ENCODE results near the gene CBX2. TPM values are rescaled to one million over a fixed set of nuclear protein-coding genes. Genes with fewer than 3 reads are reported as not detected.

CBX2 gene
- total RNA-seq, 1 donor from 2014 or later, result 2.6 TPM

DNA sequence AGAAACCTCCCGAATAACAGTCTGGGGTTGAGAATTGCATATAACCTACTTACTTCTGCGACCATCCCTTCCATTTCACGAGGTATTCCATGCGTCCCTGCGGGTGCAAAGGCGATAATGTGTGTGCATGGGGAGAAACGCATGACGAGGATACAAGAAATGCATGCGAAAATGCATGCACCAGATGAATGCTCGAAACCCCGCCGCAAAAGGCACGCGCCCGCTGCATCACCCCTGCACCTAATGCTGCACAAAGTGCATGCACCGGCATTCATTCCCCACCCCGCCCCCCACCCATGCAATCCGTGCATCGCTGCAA, 18.5 kb downstream of the CBX2 start:
- H3K9me3 ChIP-seq (replicated peaks), result no peaks in the 10 kb centered on the region
- H3K36me3 ChIP-seq, result peaks cover 10% of the 10 kb centered on the region
- DNase-seq, result no peak
- H3K27ac ChIP-seq (replicated peaks), result peak overlapping the region; percentile 92
- peak overlapping the region; percentile 78 for H3K4me3 ChIP-seq
- peaks cover 70% of the 10 kb centered on the region for H3K27me3 ChIP-seq (ENCODE audit: low read depth)
- intact Hi-C loops (cut with micrococcal nuclease), result no loop called here
- peaks cover 72% of the 10 kb centered on the region for H3K4me1 ChIP-seq
- TF ChIP-seq, protein P1, sequence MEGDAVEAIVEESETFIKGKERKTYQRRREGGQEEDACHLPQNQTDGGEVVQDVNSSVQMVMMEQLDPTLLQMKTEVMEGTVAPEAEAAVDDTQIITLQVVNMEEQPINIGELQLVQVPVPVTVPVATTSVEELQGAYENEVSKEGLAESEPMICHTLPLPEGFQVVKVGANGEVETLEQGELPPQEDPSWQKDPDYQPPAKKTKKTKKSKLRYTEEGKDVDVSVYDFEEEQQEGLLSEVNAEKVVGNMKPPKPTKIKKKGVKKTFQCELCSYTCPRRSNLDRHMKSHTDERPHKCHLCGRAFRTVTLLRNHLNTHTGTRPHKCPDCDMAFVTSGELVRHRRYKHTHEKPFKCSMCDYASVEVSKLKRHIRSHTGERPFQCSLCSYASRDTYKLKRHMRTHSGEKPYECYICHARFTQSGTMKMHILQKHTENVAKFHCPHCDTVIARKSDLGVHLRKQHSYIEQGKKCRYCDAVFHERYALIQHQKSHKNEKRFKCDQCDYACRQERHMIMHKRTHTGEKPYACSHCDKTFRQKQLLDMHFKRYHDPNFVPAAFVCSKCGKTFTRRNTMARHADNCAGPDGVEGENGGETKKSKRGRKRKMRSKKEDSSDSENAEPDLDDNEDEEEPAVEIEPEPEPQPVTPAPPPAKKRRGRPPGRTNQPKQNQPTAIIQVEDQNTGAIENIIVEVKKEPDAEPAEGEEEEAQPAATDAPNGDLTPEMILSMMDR (IDR thresholded peaks at IDR 0.05; ENCODE audit: borderline replicate concordance), result no peak

DNA sequence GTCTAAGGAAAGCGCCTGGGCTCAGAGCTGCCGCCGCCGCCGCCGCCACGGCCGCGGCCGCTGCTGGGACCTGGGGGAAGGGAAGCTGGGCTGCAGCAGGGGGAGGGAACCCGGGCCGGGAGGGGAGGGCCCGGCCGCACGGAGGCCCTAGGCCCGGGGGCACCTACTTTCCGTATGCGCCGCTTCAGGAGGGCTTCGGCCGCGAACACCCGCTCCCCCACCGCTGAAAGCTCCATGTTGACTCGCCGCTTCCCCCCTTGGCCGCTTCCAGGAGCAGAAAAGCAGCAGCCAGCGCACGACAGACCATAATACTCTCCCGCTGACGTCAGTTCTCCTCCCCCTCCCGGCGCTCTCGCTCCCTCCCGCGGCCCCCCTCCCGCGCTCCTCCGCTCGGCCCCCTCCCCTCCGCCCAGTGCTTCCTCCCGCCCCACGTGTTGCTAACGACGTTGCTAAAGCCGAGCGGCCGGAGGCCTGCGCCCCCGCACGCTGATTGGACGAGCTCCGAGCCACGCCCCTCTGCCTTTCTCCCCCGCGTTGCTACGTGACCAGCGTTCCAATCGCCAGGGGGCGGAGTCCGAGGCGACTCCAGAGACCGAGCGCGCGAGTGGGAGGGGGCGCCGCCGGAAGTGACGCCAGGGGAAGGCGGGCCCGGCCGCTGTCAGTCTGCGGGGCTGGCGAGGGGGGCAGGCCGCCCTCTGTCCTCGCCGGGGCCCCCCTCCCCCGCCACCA, 19.0 kb downstream of the CBX2 start, which contains the start of gene CBX8:
TSS of gene CBX8 (minus strand) at position 315 of the 729 bp plus-strand sequence. CDS start at position 236, 79 bp downstream.
- Histone ChIP-seq H3K4me1 (peaks cover 69% of the 10 kb centered on the region), H3K27me3 (ENCODE audit: low read depth) (peaks cover 70% of the 10 kb centered on the region), H3K9me3 (replicated peaks) (no peaks in the 10 kb centered on the region), H3K27ac (replicated peaks) (peak within 1 kb of the TSS; percentile 92), H3K36me3 (peaks cover 10% of the 10 kb centered on the region), H3K4me3 (peak within 1 kb of the TSS; percentile 78)
- TF ChIP-seq, protein P1 (IDR thresholded peaks at IDR 0.05; ENCODE audit: borderline replicate concordance), result peak; percentile 27
- DNase-seq, result peak; percentile 100
- intact Hi-C loops (cut with micrococcal nuclease), result no loop called here

DNA sequence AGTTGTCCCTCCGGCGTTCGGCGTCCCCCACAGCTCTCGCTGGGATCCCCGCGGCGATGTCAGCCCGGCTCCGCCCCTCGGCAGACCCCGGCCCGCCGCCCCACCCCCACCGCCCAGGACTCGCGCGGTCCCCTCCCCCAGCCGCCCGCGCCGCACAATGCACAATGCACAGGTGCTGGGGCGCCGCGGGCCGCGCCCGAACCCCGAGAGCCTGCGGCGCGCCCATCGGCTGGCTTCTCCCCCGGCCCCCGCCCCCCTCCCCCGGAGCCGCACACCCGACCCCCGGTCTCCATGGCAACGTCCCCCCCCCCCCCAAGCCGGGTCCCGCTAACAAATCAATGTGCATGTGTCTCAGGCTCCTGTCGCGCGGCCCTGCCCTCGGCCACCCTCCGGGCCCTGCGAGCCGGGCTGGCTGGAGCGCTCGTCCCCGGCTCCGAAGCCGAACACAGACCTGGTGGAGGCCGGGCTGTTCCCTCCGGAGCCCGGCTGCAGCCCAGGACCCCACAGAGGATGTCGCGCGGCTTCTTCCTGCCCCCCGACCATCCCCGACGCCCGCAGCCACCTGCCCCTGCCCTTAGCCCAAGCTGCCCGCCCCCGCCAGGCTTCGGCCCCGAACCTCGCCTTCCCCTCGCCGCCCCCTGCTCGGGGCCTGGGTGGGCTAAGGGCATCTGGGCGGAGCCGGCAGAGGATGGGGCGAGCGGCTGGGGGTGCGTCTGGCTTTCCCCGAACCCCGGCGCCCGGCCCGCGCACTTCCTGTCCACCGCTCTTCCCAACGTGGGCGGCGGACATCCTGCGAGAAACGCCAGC, 19.7 kb downstream of the CBX2 start:
- Histone ChIP-seq H3K4me3 (peak overlapping the region; percentile 78), H3K27ac (replicated peaks) (peak overlapping the region; percentile 77), H3K36me3 (peaks cover 10% of the 10 kb centered on the region), H3K27me3 (ENCODE audit: low read depth) (peaks cover 70% of the 10 kb centered on the region), H3K9me3 (replicated peaks) (no peaks in the 10 kb centered on the region), H3K4me1 (peaks cover 66% of the 10 kb centered on the region)
- TF ChIP-seq, protein P1 (IDR thresholded peaks at IDR 0.05; ENCODE audit: borderline replicate concordance), result no peak
- DNase-seq, result no peak
- intact Hi-C loops (cut with micrococcal nuclease), result no loop called here

DNA sequence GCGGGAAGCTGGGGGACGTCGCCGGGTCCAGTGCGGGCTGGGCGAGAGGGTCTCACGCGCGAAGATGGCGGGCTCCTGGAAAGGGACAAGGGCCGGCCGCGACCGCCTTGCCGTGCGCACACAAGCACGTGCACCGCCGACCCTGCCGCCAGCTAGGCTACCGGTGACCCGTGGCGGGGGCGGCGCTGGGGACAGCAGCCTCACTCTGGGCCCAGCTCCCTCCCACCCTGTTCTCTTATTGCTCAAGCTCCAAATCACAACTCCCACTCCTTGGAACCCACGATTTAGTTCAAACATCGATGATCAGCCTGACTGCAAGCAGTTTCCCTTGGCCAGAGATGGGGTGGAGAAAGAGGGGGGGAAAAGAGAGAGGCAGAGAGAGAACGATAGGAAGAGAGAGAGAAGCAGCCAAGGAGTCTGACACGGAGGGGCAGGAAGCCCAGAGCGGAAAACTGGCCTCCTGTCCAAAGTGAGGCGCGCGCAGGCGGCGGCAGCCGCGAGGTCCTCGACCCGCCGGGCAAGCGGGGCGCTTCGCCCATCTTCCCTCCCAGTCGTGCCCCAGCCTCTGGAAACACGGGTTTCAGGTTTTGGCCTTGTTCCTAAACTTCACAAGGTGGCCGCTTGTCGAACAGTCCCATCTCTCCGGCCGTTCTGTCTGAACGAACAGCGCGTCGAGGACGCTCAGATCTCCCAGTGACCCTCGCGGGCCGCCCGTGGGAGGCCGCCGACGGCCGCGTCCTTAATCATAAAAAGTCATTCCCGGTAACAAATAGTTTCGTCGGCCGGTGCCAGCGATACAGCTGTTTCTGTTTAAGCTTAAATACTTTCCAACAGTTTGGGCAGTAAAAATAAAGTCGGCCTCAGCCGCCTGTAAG, 20.6 kb downstream of the CBX2 start:
- H3K36me3 ChIP-seq, result peaks cover 10% of the 10 kb centered on the region
- H3K27me3 ChIP-seq (ENCODE audit: low read depth), result peaks cover 70% of the 10 kb centered on the region
- TF ChIP-seq, protein P1 (IDR thresholded peaks at IDR 0.05; ENCODE audit: borderline replicate concordance), result no peak
- H3K9me3 ChIP-seq (replicated peaks), result no peaks in the 10 kb centered on the region
- peak overlapping the region; percentile 78 for H3K4me3 ChIP-seq
- DNase-seq, result no peak
- peaks cover 67% of the 10 kb centered on the region for H3K4me1 ChIP-seq
- no peak overlapping the region for H3K27ac ChIP-seq (replicated peaks)
- intact Hi-C loops (cut with micrococcal nuclease), result no loop called here

DNA sequence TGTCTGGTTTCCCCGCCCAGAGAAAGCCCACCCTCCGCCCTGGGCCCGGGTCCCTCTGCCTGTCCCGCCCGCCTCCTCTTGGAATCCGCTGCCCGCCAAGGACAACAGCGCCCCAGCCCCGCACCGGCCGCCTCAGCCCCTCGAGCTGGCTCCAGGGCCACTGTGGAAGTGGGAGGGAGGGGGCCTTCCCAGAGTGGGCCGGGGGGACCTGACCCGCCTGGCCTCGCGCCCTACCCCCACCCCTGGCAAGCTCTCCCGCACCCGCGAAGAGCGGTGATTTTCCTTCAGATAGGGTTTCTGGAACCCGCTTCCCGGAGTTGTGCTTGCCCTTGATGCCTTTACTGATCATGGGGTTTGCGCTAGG, 21.2 kb downstream of the CBX2 start:
- intact Hi-C loops (cut with micrococcal nuclease), result no loop called here
- H3K4me1 ChIP-seq, result peaks cover 73% of the 10 kb centered on the region
- H3K36me3 ChIP-seq, result peaks cover 10% of the 10 kb centered on the region
- TF ChIP-seq, protein P1 (IDR thresholded peaks at IDR 0.05; ENCODE audit: borderline replicate concordance), result no peak
- H3K27me3 ChIP-seq (ENCODE audit: low read depth), result peaks cover 70% of the 10 kb centered on the region
- no peak overlapping the region for H3K27ac ChIP-seq (replicated peaks)
- no peaks in the 10 kb centered on the region for H3K9me3 ChIP-seq (replicated peaks)
- H3K4me3 ChIP-seq, result no peak overlapping the region
- no peak for DNase-seq

Data from left ventricle myocardium inferior (tissue), 1 donor.